ENCODE measurements around the gene SRD5A2. TPM values are rescaled to one million over a fixed set of nuclear protein-coding genes. Genes with fewer than 3 reads are reported as not detected.
A peak's percentile ranks its signal among the peaks of the same experiment; 100 is the strongest.

SRD5A2 gene
- total and polyA plus RNA-seq, 2 experiments from 2014 or later: not detected

GRCh38 chr2:31558401-31559295, 22.1 kb downstream of the SRD5A2 start:
- no peak overlapping the region for H3K4me3 ChIP-seq
- in situ Hi-C loops (cut with MboI): no loop called here
- H3F3A ChIP-seq (ENCODE audit: insufficient read depth): peaks cover 17% of the 10 kb centered on the region
- H3K27ac ChIP-seq: peak overlapping the region; percentile 70
- H2AFZ ChIP-seq: 0 out of 2 replicates have a peak overlapping the region, but pooled peaks have one; percentile 11
- WGBS, 2 experiments (ENCODE audit: low coverage in 1 of 2, low lambda C conversion rate in 2 of 2, missing lambda C conversion rate in 2 of 2): 1 to 2% methylated on average over 7 of the region's 7 CpGs
- H3K9me3 ChIP-seq (ENCODE audit: low read depth): no peaks in the 10 kb centered on the region
- peak; percentile 80 for DNase-seq
- H3K4me1 ChIP-seq (ENCODE audit: insufficient read depth): peaks cover 12% of the 10 kb centered on the region
- no peaks in the 10 kb centered on the region for H3K27me3 ChIP-seq (replicated peaks; ENCODE audit: insufficient read depth)
- H3K9ac ChIP-seq: 0 out of 2 replicates have a peak overlapping the region, but pooled peaks have one; percentile 10
- no peaks in the 10 kb centered on the region for H3K9me2 ChIP-seq (ENCODE audit: insufficient read depth)
- H3K36me3 ChIP-seq (ENCODE audit: low read depth): no peaks in the 10 kb centered on the region
- no peaks in the 10 kb centered on the region for H3K79me2 ChIP-seq (ENCODE audit: insufficient read depth)
- TF ChIP-seq EZH2phosphoT487 (IDR thresholded peaks at IDR 0.05; ENCODE audit: insufficient read depth, low read depth) (no peak), EZH2 (IDR thresholded peaks at IDR 0.05; ENCODE audit: insufficient read depth, poor library complexity, severe bottlenecking) (no peak)
- no peaks in the 10 kb centered on the region for H4K20me1 ChIP-seq (ENCODE audit: insufficient read depth)
- peak overlapping the region; percentile 2 for H3K4me2 ChIP-seq (ENCODE audit: unreplicated experiment)

GRCh38 chr2:31556940-31557339, 23.8 kb downstream of the SRD5A2 start:
- Histone ChIP-seq H3F3A (ENCODE audit: insufficient read depth) (peaks cover 17% of the 10 kb centered on the region), H3K36me3 (ENCODE audit: low read depth) (no peaks in the 10 kb centered on the region), H3K4me2 (ENCODE audit: unreplicated experiment) (no peak overlapping the region), H4K20me1 (ENCODE audit: insufficient read depth) (no peaks in the 10 kb centered on the region), H3K4me3 (no peak overlapping the region), H3K9ac (no peak overlapping the region), H3K79me2 (ENCODE audit: insufficient read depth) (no peaks in the 10 kb centered on the region), H3K27me3 (replicated peaks; ENCODE audit: insufficient read depth) (no peaks in the 10 kb centered on the region; the same call in 1 of the 2 replicates), H2AFZ (no peak overlapping the region), H3K4me1 (ENCODE audit: insufficient read depth) (peaks cover 12% of the 10 kb centered on the region), H3K9me2 (ENCODE audit: insufficient read depth) (no peaks in the 10 kb centered on the region), H3K27ac (no peak overlapping the region), H3K9me3 (ENCODE audit: low read depth) (no peaks in the 10 kb centered on the region)
- in situ Hi-C loops (cut with MboI): no loop called here
- no peak for TF ChIP-seq EZH2phosphoT487 (IDR thresholded peaks at IDR 0.05; ENCODE audit: insufficient read depth, low read depth)
- TF ChIP-seq EZH2 (IDR thresholded peaks at IDR 0.05; ENCODE audit: insufficient read depth, poor library complexity, severe bottlenecking): no peak
- DNase-seq: no peak

GRCh38 chr2:31555967-31556706, 24.6 kb downstream of the SRD5A2 start:
- in situ Hi-C loops (cut with MboI): no loop called here
- no peaks in the 10 kb centered on the region for H3K9me2 ChIP-seq (ENCODE audit: insufficient read depth)

GRCh38 chr2:31553362-31553761, 27.4 kb downstream of the SRD5A2 start:
- no peak overlapping the region for H3K4me2 ChIP-seq (ENCODE audit: unreplicated experiment)
- no peak for TF ChIP-seq EZH2 (IDR thresholded peaks at IDR 0.05; ENCODE audit: insufficient read depth, poor library complexity, severe bottlenecking)
- no peak for TF ChIP-seq EZH2phosphoT487 (IDR thresholded peaks at IDR 0.05; ENCODE audit: insufficient read depth, low read depth)
- no peaks in the 10 kb centered on the region for H3K36me3 ChIP-seq (ENCODE audit: low read depth)
- peaks cover 9% of the 10 kb centered on the region for H3K4me1 ChIP-seq (ENCODE audit: insufficient read depth)
- no peaks in the 10 kb centered on the region for H4K20me1 ChIP-seq (ENCODE audit: insufficient read depth)
- DNase-seq: no peak
- peaks cover 13% of the 10 kb centered on the region for H3F3A ChIP-seq (ENCODE audit: insufficient read depth)
- H3K27me3 ChIP-seq (replicated peaks; ENCODE audit: insufficient read depth): no peaks in the 10 kb centered on the region; the same call in 1 of the 2 replicates
- no peak overlapping the region for H3K9ac ChIP-seq
- H3K9me2 ChIP-seq (ENCODE audit: insufficient read depth): no peaks in the 10 kb centered on the region
- in situ Hi-C loops (cut with MboI): no loop called here
- H3K9me3 ChIP-seq (ENCODE audit: low read depth): no peaks in the 10 kb centered on the region
- 36 to 47% methylated on average over 2 of the region's 2 CpGs for WGBS, 2 experiments (ENCODE audit: low coverage in 1 of 2, low lambda C conversion rate in 2 of 2, missing lambda C conversion rate in 2 of 2)
- H3K4me3 ChIP-seq: no peak overlapping the region
- no peaks in the 10 kb centered on the region for H3K79me2 ChIP-seq (ENCODE audit: insufficient read depth)
- no peak overlapping the region for H3K27ac ChIP-seq
- no peak overlapping the region for H2AFZ ChIP-seq

More at GRCh38 chr2:31555967-31556706, 24.6 kb downstream of the SRD5A2 start:
- H3K79me2 ChIP-seq (ENCODE audit: insufficient read depth): no peaks in the 10 kb centered on the region
- no peaks in the 10 kb centered on the region for H4K20me1 ChIP-seq (ENCODE audit: insufficient read depth)
- TF ChIP-seq EZH2 (IDR thresholded peaks at IDR 0.05; ENCODE audit: insufficient read depth, poor library complexity, severe bottlenecking) (no peak), EZH2phosphoT487 (IDR thresholded peaks at IDR 0.05; ENCODE audit: insufficient read depth, low read depth) (no peak)
- no peaks in the 10 kb centered on the region for H3K36me3 ChIP-seq (ENCODE audit: low read depth)
- H3K9me3 ChIP-seq (ENCODE audit: low read depth): no peaks in the 10 kb centered on the region
- no peak for DNase-seq
- no peak overlapping the region for H3K4me3 ChIP-seq
- no peak overlapping the region for H2AFZ ChIP-seq
- no peak overlapping the region for H3K27ac ChIP-seq
- 51 to 59% methylated on average over 3 of the region's 3 CpGs for WGBS, 2 experiments (ENCODE audit: low coverage in 1 of 2, low lambda C conversion rate in 2 of 2, missing lambda C conversion rate in 2 of 2)
- H3K9ac ChIP-seq: no peak overlapping the region
- H3K4me2 ChIP-seq (ENCODE audit: unreplicated experiment): no peak overlapping the region
- H3K4me1 ChIP-seq (ENCODE audit: insufficient read depth): peaks cover 12% of the 10 kb centered on the region
- H3F3A ChIP-seq (ENCODE audit: insufficient read depth): peaks cover 17% of the 10 kb centered on the region
- no peaks in the 10 kb centered on the region; the same call in 1 of the 2 replicates for H3K27me3 ChIP-seq (replicated peaks; ENCODE audit: insufficient read depth)
